H1 (cell line): ENCODE data around the gene HYAL4. TPM values are rescaled to one million over a fixed set of nuclear protein-coding genes. Genes with fewer than 3 reads are reported as not detected.

Experiments used
- CTCF ChIA-PET: fragments of 300-600 bp; sonication (Branson Sonifier 250); formaldehyde crosslinking; loops from one replicate; lab custom pipeline; 2021; ENCODE audit not compliant: partially characterized antibody; lab: Charles Lee
- POLR2A ChIA-PET: fragments of 300-600 bp; sonication (Branson Sonifier 250); formaldehyde crosslinking; loops from one replicate; lab custom pipeline; 2021; ENCODE audit warnings: inconsistent platforms; ENCODE audit not compliant: partially characterized antibody; lab: Charles Lee
- DNase-seq, 2 experiments: peaks; one replicate each; pipeline versions ENCODE4 v3.0.0 to v3.0.0-alpha.2; 2010 to 2022; ENCODE audit warnings: low spot score in 2 of 2, low read depth in 1 of 2, mixed read lengths in 1 of 2
- FAIRE-seq: peaks from 2 replicates; lab custom pipeline; 2011; peaks lifted over from hg19 to GRCh38; lab: Jason Lieb, UNC
- H2AFZ ChIP-seq: 2 replicates; pipeline ENCODE4 v1.8.1; 2012; ENCODE audit warnings: low read length, inconsistent platforms
- H2AK5ac ChIP-seq: 2 replicates; pipeline ENCODE4 v1.6.1; 2013; ENCODE audit warnings: low read depth, low read length
- H2BK120ac ChIP-seq: replicated peaks from 2 replicates; pipeline ENCODE3; 2013; ENCODE audit warnings: low read depth, low read length, inconsistent platforms
- H2BK12ac ChIP-seq: 2 replicates; pipeline ENCODE4 v1.6.1; 2013; ENCODE audit warnings: low read depth, low read length
- H2BK15ac ChIP-seq: 2 replicates; pipeline ENCODE4 v1.6.1; 2013; ENCODE audit warnings: low read length
- H2BK20ac ChIP-seq: 2 replicates; pipeline ENCODE4 v1.6.1; 2013; ENCODE audit warnings: low read length
- H2BK5ac ChIP-seq: 2 replicates; pipeline ENCODE4 v1.6.1; 2013; ENCODE audit warnings: low read depth, low read length
- H3K14ac ChIP-seq: 2 replicates; pipeline ENCODE4 v1.6.1; 2013; ENCODE audit warnings: inconsistent platforms; ENCODE audit not compliant: insufficient read length
- H3K18ac ChIP-seq: 2 replicates; pipeline ENCODE4 v1.6.1; 2013; ENCODE audit warnings: low read length; ENCODE audit errors: extremely low read depth
- H3K23ac ChIP-seq: 2 replicates; pipeline ENCODE4 v1.6.1; 2013; ENCODE audit warnings: inconsistent platforms; ENCODE audit not compliant: insufficient read length
- H3K23me2 ChIP-seq: 2 replicates; pipeline ENCODE4 v1.6.1; 2013; ENCODE audit warnings: low read depth, low read length
- H3K27ac ChIP-seq: 2 replicates; pipeline ENCODE4 v1.6.1; 2011; ENCODE audit warnings: low read depth, low read length, inconsistent platforms
- H3K27me3 ChIP-seq, 4 experiments: replicated peaks in 1 of 4; 1 replicate in 1 of 4; 2 replicates in 3 of 4; pipeline versions ENCODE4 v1.6.1 to v1.8.1; 2011 to 2013; ENCODE audit warnings: low read length in 3 of 4, mild to moderate bottlenecking in 3 of 4, inconsistent platforms in 2 of 4, mixed read lengths in 2 of 4, moderate library complexity in 1 of 4; ENCODE audit not compliant: control insufficient read depth in 3 of 4, insufficient read depth in 3 of 4; ENCODE audit errors: extremely low read depth in 1 of 4
- H3K36me3 ChIP-seq, 4 experiments: 2 replicates each; pipeline versions ENCODE4 v1.6.1 to v1.8.1; 2011 to 2013; ENCODE audit warnings: mild to moderate bottlenecking in 4 of 4, low read length in 3 of 4, moderate library complexity in 2 of 4, control low read depth in 1 of 4, inconsistent platforms in 1 of 4; ENCODE audit not compliant: insufficient read depth in 4 of 4, control insufficient read depth in 2 of 4
- H3K4ac ChIP-seq: replicated peaks from 2 replicates; pipeline ENCODE3; 2013; ENCODE audit warnings: low read length, low read depth, mixed read lengths, inconsistent platforms; ENCODE audit not compliant: insufficient read length
- H3K4me1 ChIP-seq, 4 experiments: replicated peaks in 1 of 4; 1 replicate in 1 of 4; 2 replicates in 3 of 4; pipeline versions ENCODE4 v1.6.1 to v1.8.1; 2011 to 2013; ENCODE audit warnings: low read length in 3 of 4, inconsistent platforms in 2 of 4, mixed read lengths in 1 of 4; ENCODE audit not compliant: insufficient read depth in 4 of 4, control insufficient read depth in 3 of 4
- H3K4me2 ChIP-seq, 2 experiments: 2 replicates each; pipeline versions ENCODE4 v1.6.1 to v1.8.1; 2011 to 2013; ENCODE audit warnings: low read depth in 2 of 2, low read length in 2 of 2, control low read depth in 1 of 2, inconsistent platforms in 1 of 2, mild to moderate bottlenecking in 1 of 2; ENCODE audit not compliant: insufficient read depth in 1 of 2
- H3K4me3 ChIP-seq, 4 experiments: fragments of 200-600, 300-600 bp in 1 of 4; sonication (generic), shearing (Covaris generic), sonication (Bioruptor Twin) in 1 of 4; 2 replicates each; pipeline versions ENCODE4 v1.5.1 to v1.8.1; 2011 to 2016; ENCODE audit warnings: low read length in 4 of 4, low read depth in 3 of 4, control low read depth in 2 of 4, inconsistent platforms in 2 of 4, mild to moderate bottlenecking in 2 of 4, mixed read lengths in 1 of 4, moderate library complexity in 1 of 4; ENCODE audit not compliant: insufficient read depth in 2 of 4; ENCODE audit errors: extremely low read depth in 1 of 4
- H3K56ac ChIP-seq: replicated peaks from 2 replicates; pipeline ENCODE3; 2013; ENCODE audit warnings: low read depth, mild to moderate bottlenecking, mixed read lengths, low read length, inconsistent platforms; ENCODE audit not compliant: insufficient read length
- H3K79me1 ChIP-seq: 2 replicates; pipeline ENCODE4 v1.6.1; 2013; ENCODE audit warnings: low read depth, low read length, control low read depth
- H3K79me2 ChIP-seq, 2 experiments: 2 replicates each; pipeline versions ENCODE4 v1.6.1 to v1.8.1; 2012 to 2013; ENCODE audit warnings: low read length in 2 of 2, mild to moderate bottlenecking in 2 of 2, inconsistent platforms in 1 of 2; ENCODE audit not compliant: insufficient read depth in 2 of 2, control insufficient read depth in 1 of 2
- H3K9ac ChIP-seq, 4 experiments: replicated peaks in 1 of 4; 1 replicate in 1 of 4; 2 replicates in 3 of 4; pipeline versions ENCODE4 v1.6.1 to v1.8.1; 2011 to 2013; ENCODE audit warnings: low read depth in 3 of 4, low read length in 3 of 4, control low read depth in 2 of 4, mild to moderate bottlenecking in 2 of 4, moderate library complexity in 2 of 4, inconsistent platforms in 1 of 4; ENCODE audit errors: extremely low read depth in 1 of 4
- H3K9me3 ChIP-seq, 2 experiments: 2 replicates each; pipeline versions ENCODE4 v1.6.1 to v1.8.1; 2012 to 2013; ENCODE audit warnings: mild to moderate bottlenecking in 2 of 2, moderate library complexity in 2 of 2, control low read depth in 1 of 2, inconsistent platforms in 1 of 2, low read depth in 1 of 2, low read length in 1 of 2, mixed read lengths in 1 of 2; ENCODE audit not compliant: insufficient read depth in 2 of 2
- H4K20me1 ChIP-seq, 2 experiments: replicated peaks in 1 of 2; 2 replicates each; pipeline versions ENCODE3 to v1.8.1; 2011 to 2013; ENCODE audit warnings: inconsistent platforms in 2 of 2, low read length in 2 of 2, mild to moderate bottlenecking in 1 of 2; ENCODE audit not compliant: insufficient read depth in 2 of 2, control insufficient read depth in 1 of 2
- H4K5ac ChIP-seq: 2 replicates; pipeline ENCODE4 v1.6.1; 2013; ENCODE audit warnings: low read length, low read depth, mixed read lengths, inconsistent platforms; ENCODE audit not compliant: insufficient read length
- H4K8ac ChIP-seq: 2 replicates; pipeline ENCODE4 v1.8.0; 2013; ENCODE audit warnings: mild to moderate bottlenecking, moderate library complexity, low read length, inconsistent platforms; ENCODE audit not compliant: insufficient read depth; ENCODE audit errors: extremely low read depth
- H4K91ac ChIP-seq: replicated peaks from 2 replicates; pipeline ENCODE3; 2013; ENCODE audit warnings: low read length, mixed read lengths, inconsistent platforms; ENCODE audit not compliant: insufficient read length
- CREB1 ChIP-seq: IDR thresholded peaks from 2 replicates; pipeline ENCODE4 v1.6.1; 2012; ENCODE audit warnings: inconsistent platforms
- EP300 ChIP-seq, 2 experiments: IDR thresholded peaks; 1 replicate in 1 of 2; 2 replicates in 1 of 2; pipeline ENCODE4 v1.6.1; 2011 to 2012; ENCODE audit warnings: low read depth in 2 of 2, low read length in 2 of 2, mild to moderate bottlenecking in 2 of 2, borderline replicate concordance in 1 of 2, inconsistent platforms in 1 of 2, moderate library complexity in 1 of 2
- RFX5 ChIP-seq: IDR thresholded peaks from 2 replicates; pipeline ENCODE4 v1.6.1; 2011; ENCODE audit warnings: low read depth, low read length, improper control_type of control experiment, borderline replicate concordance
- SAP30 ChIP-seq: fragments of 300-600 bp; sonication (generic); IDR thresholded peaks from 2 replicates; pipeline ENCODE4 v1.7.1; 2012; ENCODE audit warnings: low read length, moderate library complexity, mild to moderate bottlenecking, inconsistent platforms; ENCODE audit not compliant: insufficient read depth, insufficient replicate concordance
- SIRT6 ChIP-seq: IDR thresholded peaks from one replicate; pipeline ENCODE4 v1.7.1; 2012; ENCODE audit warnings: low read length, inconsistent platforms
- SIX5 ChIP-seq: IDR thresholded peaks from 2 replicates; pipeline ENCODE4 v1.6.1; 2011; ENCODE audit warnings: mild to moderate bottlenecking, low read depth, low read length
- SP2 ChIP-seq: IDR thresholded peaks from 2 replicates; pipeline ENCODE4 v1.6.1; 2012; ENCODE audit warnings: mild to moderate bottlenecking, low read length, inconsistent platforms
- WGBS, 2 experiments: shearing (Covaris generic) in 1 of 2; methylation state at CpG; one replicate each; pipeline versions ENCODE4 v1.1.6 to v1.1.7; 2013 to 2015; ENCODE audit warnings: low lambda C conversion rate in 2 of 2, mixed read lengths in 2 of 2, inconsistent platforms in 1 of 2, low coverage in 1 of 2, missing lambda C conversion rate in 1 of 2; ENCODE audit not compliant: insufficient replicate concordance in 2 of 2, insufficient coverage in 1 of 2, insufficient read length in 1 of 2; ENCODE audit errors: extremely low coverage in 1 of 2, missing lambda C conversion rate in 1 of 2; 5-methylcytosine and 5-hydroxymethylcytosine counted together
- polyA plus RNA-seq, 7 experiments: library from polyadenylated mRNA; depleted of rRNA in 3 of 7; stranded (reverse) in 5 of 7; unstranded in 2 of 7; fragments of >200 nt in 5 of 7; fragments of 200-250 nt in 2 of 7; gene quantifications; 1 replicate in 5 of 7; 2 replicates in 1 of 7; 4 replicates in 1 of 7; pipeline versions ENCODE4 v1.2.1 to v1.2.3, GENCODE V29; 2011 to 2013; ENCODE audit warnings: missing spikeins in 2 of 7, mixed read lengths in 2 of 7
- total RNA-seq: library from RNA; stranded (reverse); fragmentation: NEBNext Ultra II Directional; extraction: Animal tissue kit (Norgen Biotek cat#: 25700); gene quantifications from 2 replicates; pipeline ENCODE4 v1.2.1, GENCODE V29; 2021
- TF ChIP-seq, protein P1 (sequence below): IDR thresholded peaks from 2 replicates; pipeline ENCODE4 v1.6.1; 2011; ENCODE audit warnings: low read length, improper control_type of control experiment

Gene HYAL4
- total and polyA plus RNA-seq, 2 of the 8 experiments (the other 6 are each of a cell fraction or from before 2014, with no cell fraction given), result not detected

DNA sequence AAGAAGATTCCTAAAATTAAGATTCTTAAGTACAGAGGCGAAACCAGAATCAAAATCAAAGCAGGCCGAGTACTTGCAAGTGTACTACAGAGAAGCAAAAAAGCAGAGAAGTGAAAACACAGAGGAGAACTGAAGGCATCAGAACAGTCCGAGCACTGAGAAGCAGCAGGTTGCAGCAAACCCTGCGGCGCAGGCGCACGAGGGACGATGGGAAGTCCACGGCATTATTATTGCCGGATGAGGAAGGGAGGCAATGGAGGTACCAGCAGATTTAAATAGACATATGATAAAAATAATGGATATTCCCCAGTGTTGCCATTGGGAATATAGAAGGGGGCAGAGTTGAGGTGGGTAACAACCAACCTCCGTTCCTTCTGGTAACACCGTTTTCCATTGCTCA lies 72.9 kb downstream of the HYAL4 start:
- H3K9me3 ChIP-seq, result no peaks in the 10 kb centered on the region
- H3K4me3 ChIP-seq, result no peak overlapping the region
- H3K23ac ChIP-seq, result no peak overlapping the region
- H3K36me3 ChIP-seq, result no peaks in the 10 kb centered on the region
- H3K4ac ChIP-seq, result no peak overlapping the region
- no peaks in the 10 kb centered on the region for H3K23me2 ChIP-seq
- H2BK12ac ChIP-seq, result no peak overlapping the region
- H3K27me3 ChIP-seq, result no peaks in the 10 kb centered on the region
- H3K27ac ChIP-seq, result no peak overlapping the region
- H3K4me1 ChIP-seq, result no peaks in the 10 kb centered on the region
- no peak overlapping the region for H2AK5ac ChIP-seq
- 94% methylated on average over 12 of the region's 12 CpGs; no CpG with 5 or more reads in 1 of the 2 experiments for WGBS, 2 experiments
- H4K5ac ChIP-seq, result no peak overlapping the region
- H2AFZ ChIP-seq, result no peak overlapping the region
- no peak overlapping the region for H2BK120ac ChIP-seq
- no peak overlapping the region for H3K14ac ChIP-seq
- DNase-seq (no peak), FAIRE-seq (no peak)
- H4K8ac ChIP-seq, result no peak overlapping the region
- no peak overlapping the region for H2BK5ac ChIP-seq
- H3K56ac ChIP-seq, result no peak overlapping the region
- POLR2A ChIA-PET, result no interaction called here
- no peak overlapping the region for H2BK15ac ChIP-seq
- no peaks in the 10 kb centered on the region for H3K79me2 ChIP-seq
- H3K4me2 ChIP-seq, result no peak overlapping the region
- no peaks in the 10 kb centered on the region for H4K20me1 ChIP-seq
- CTCF ChIA-PET, result interaction anchor here (0.9 to 1.4 kb wide), 5 partner anchors 20 to 236 kb away, joined by 3 to 4 read pairs (median 3); no protein-coding TSS in a partner anchor
- H2BK20ac ChIP-seq, result no peak overlapping the region
- H3K9ac ChIP-seq, result no peak overlapping the region
- no peak overlapping the region for H4K91ac ChIP-seq
- H3K18ac ChIP-seq, result no peak overlapping the region
- TF ChIP-seq SIRT6 (no peak), SIX5 (no peak), RFX5 (no peak), SP2 (no peak), EP300 (IDR thresholded peaks at IDR 0.05; ENCODE audit: borderline replicate concordance in 1 of 2, low read depth in 2 of 2, low read length in 2 of 2) (no peak), CREB1 (no peak), SAP30 (no peak)
- TF ChIP-seq, protein P1, sequence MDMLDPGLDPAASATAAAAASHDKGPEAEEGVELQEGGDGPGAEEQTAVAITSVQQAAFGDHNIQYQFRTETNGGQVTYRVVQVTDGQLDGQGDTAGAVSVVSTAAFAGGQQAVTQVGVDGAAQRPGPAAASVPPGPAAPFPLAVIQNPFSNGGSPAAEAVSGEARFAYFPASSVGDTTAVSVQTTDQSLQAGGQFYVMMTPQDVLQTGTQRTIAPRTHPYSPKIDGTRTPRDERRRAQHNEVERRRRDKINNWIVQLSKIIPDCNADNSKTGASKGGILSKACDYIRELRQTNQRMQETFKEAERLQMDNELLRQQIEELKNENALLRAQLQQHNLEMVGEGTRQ, result no peak
- H3K79me1 ChIP-seq, result no peaks in the 10 kb centered on the region
